ENCODE measurements around the gene MINDY1. TPM values are rescaled to one million over a fixed set of nuclear protein-coding genes. Genes with fewer than 3 reads are reported as not detected.

MINDY1 gene
- total and polyA plus RNA-seq, 9 of the 15 experiments (the other 6 are each of a cell fraction or from before 2014, with no cell fraction given): 0.49 to 11.0 (median 6.0) TPM

- TF ChIP-seq CHD7 (IDR thresholded peaks at IDR 0.05; ENCODE audit: low read depth, low read length) (peak; percentile 24), ZNF644 (tag; IDR thresholded peaks at IDR 0.05; ENCODE audit: low read depth) (no peak), SP1 (CRISPR knock-in tag; IDR thresholded peaks at IDR 0.05) (no peak), MITF (IDR thresholded peaks at IDR 0.05) (no peak), HMGN3 (IDR thresholded peaks at IDR 0.05; ENCODE audit: borderline replicate concordance, extremely low read depth, insufficient read length, low read depth, low read length) (peak; percentile 18), BCOR (IDR thresholded peaks at IDR 0.05) (no peak), FOXA3 (CRISPR knock-in tag; conservative IDR thresholded peaks at IDR 0.05 in 1 of 2, IDR thresholded peaks at IDR 0.05 in 1 of 2) (0 out of 4 replicates have a peak, but pooled peaks of 1 of the 2 experiments have one; percentile 30), CCNT2 (IDR thresholded peaks at IDR 0.05; ENCODE audit: borderline replicate concordance, extremely low read depth, insufficient read length, low read depth, low read length) (peak; percentile 33)
Measured at GRCh38 chr1:151047925-151048644, 41.4 kb upstream of the MINDY1 start (continued).

Measured in K562 (cell line).